Coronary artery (tissue), 2 donors: ENCODE measurements around the gene RIPOR2.

Experiments used
- DNase-seq: peaks from one replicate; pipeline ENCODE4 v3.0.0-alpha.2; 2017; ENCODE audit warnings: low spot score
- H3K27ac ChIP-seq, 2 donors: fragments of 200-600 bp; sonication (generic); one replicate each; pipeline ENCODE4 v1.5.1; 2016 to 2019
- H3K4me3 ChIP-seq: fragments of 200-600 bp; sonication (generic); 2 replicates; pipeline ENCODE4 v1.5.1; 2016; ENCODE audit warnings: mild to moderate bottlenecking, moderate library complexity
- TF ChIP-seq, protein P1 (sequence below): fragments of 200-600 bp; sonication (generic); IDR thresholded peaks from one replicate; pipeline ENCODE4 v1.5.1; 2019; ENCODE audit warnings: antibody characterized with exemption

Gene RIPOR2

DNA sequence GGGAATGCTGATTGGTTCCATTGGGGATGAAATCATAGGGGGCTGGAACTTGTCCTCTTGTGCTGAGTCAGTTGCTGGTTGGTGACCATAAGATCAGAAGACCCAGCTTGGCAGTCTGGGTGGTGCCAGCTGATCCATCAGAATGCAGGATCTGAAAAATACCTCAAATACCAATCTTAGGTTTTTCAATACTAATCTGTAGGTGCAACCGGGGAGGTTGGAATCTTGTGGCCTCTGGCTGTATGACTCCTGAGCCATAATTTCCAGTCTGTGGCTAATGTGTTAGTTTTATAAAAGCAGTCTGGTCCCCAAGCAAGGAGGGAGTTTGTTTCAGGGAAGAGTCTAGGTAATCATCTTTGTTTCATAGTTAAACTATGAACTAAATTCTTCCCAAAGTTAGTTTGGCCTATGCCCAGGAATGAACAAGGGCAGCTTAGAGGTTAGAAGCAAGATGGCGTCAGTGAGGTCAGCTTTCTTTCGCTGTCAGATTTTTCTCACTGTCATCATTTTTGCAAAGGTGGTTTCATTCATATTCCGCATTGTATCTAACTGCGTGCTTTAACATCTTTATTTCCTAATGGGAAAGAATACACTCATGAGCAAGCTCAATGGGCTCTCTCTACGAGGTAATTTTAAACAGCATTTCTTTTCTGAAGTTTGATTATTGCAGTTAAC is 139.0 kb downstream of the RIPOR2 start:
- TF ChIP-seq, protein P1, sequence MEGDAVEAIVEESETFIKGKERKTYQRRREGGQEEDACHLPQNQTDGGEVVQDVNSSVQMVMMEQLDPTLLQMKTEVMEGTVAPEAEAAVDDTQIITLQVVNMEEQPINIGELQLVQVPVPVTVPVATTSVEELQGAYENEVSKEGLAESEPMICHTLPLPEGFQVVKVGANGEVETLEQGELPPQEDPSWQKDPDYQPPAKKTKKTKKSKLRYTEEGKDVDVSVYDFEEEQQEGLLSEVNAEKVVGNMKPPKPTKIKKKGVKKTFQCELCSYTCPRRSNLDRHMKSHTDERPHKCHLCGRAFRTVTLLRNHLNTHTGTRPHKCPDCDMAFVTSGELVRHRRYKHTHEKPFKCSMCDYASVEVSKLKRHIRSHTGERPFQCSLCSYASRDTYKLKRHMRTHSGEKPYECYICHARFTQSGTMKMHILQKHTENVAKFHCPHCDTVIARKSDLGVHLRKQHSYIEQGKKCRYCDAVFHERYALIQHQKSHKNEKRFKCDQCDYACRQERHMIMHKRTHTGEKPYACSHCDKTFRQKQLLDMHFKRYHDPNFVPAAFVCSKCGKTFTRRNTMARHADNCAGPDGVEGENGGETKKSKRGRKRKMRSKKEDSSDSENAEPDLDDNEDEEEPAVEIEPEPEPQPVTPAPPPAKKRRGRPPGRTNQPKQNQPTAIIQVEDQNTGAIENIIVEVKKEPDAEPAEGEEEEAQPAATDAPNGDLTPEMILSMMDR, result no peak
- no peak for DNase-seq
- H3K27ac ChIP-seq, result no peak overlapping the region

DNA sequence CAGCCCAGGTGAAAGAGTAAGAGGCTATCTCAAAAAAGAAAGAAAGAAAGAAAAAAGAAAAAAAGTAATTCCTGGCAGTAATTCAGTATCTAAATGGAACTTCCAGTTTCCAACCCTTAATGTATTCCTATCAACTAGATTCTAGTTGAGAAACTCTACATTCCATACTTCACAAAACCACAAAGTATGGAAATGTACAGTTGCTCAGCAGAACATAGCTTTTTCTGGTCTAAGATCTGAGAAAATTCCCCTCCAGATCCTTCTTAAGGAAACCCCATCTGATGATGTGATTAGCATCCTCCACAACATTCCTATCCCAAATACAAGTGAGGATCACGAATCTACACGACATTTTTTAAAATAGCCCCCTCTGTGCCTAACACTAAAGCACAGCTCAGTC is 140.7 kb downstream of the RIPOR2 start:
- TF ChIP-seq, protein P1, result no peak
- H3K4me3 ChIP-seq, result no peak overlapping the region
- DNase-seq, result no peak
- H3K27ac ChIP-seq, result no peak overlapping the region

More for the DNA sequence above, 139.0 kb downstream of the RIPOR2 start:
- no peak overlapping the region for H3K4me3 ChIP-seq

DNA sequence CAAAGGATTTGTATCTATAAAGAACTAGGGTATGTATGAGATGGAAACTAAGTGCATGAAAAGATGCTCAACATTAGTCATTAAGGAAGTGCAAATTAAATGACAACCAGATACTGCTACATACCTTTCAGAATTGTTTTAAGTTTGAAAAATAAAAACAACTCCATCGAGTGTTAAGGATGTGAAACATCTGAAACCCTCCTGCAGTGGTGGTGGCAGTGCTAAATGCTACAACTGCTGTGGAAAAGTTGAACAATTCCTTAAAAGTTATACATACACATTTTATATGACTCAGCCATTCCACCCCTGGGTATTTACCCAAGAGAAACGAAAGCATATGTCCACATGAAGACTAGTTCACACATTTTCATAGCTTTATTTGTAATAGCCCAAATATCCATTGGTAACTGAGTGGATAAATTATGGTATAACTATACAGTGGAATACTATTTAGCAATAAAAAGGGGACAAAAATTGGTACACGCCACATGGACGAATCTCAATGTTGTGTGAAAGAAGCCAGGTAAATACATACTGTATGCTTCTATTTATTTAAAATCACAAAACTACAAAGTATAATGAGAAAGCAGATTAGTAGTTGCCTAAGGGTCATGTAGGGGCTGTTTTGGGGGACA is 147.6 kb downstream of the RIPOR2 start:
- TF ChIP-seq, protein P1, result no peak
- DNase-seq, result no peak

DNA sequence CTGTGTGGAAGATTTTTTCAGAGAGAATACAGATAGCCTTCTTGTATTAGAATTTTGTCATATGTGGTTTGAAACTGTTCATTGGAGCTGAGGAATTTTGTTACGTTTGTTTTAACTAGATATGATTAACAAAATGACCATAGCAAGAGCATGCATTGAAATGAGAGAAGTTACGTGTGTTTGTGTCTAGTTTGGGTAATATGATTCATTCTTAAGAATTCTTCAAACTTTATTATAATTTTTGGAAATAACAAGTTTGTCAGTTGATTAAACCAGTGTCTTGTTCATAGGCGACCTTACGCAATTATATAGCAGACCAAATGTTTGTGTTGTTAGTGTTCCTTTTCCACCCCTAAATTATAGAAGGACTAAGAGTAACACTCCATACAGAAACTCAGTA is 155.6 kb downstream of the RIPOR2 start:
- no peak for DNase-seq
- Histone ChIP-seq H3K4me3 (no peak overlapping the region), H3K27ac (no peak overlapping the region)
- TF ChIP-seq, protein P1, result no peak

More for the DNA sequence above, 147.6 kb downstream of the RIPOR2 start:
- Histone ChIP-seq H3K4me3 (no peak overlapping the region), H3K27ac (no peak overlapping the region)

DNA sequence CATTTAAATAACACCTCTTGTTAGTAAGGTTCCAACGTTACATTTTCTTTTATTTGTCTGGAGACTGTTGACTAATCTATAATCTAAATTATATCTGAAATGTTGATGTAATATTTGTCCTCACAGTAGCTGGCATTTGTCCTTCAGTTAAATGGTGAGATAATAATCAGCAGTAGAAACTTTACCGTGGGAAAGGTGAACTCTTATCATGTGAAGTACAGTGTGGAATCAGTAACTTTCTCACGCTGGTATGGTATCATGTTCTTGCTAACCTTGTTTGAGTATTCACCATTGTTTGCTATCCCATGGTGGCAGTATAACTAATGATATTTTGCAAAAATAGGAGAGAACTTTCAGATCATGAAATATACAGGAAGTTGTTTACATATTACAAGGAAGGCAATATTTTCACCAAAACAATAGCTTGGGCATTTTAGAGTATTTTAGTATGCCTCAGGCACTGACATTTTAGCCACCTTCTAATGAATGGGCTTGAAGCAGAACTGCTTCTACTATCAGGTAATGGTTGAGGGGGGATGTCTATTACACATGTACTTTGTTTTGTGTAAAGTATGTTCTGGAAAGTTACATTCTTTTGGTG is 156.2 kb downstream of the RIPOR2 start:
- no peak overlapping the region for H3K4me3 ChIP-seq
- TF ChIP-seq, protein P1, result no peak
- H3K27ac ChIP-seq, result no peak overlapping the region
- no peak for DNase-seq

DNA sequence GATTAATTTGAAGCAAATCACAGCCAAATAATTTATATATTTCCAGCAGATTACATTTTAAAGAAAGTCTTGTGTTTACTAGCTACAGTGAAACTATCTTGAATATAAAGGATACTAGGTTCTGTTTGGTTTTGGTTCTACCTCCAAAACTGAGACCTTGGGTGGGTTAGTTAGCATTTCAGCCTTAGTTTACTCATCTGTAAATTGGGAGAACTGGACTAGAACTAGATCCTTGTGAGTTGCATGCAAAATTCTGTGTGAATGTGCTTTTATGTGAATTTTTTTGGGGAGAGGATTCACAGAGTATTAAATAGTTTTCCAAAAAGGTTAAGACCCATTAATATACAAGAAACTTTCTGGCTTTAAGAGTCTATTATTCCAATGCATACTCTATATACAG is 156.9 kb downstream of the RIPOR2 start:
- TF ChIP-seq, protein P1, result no peak

DNA sequence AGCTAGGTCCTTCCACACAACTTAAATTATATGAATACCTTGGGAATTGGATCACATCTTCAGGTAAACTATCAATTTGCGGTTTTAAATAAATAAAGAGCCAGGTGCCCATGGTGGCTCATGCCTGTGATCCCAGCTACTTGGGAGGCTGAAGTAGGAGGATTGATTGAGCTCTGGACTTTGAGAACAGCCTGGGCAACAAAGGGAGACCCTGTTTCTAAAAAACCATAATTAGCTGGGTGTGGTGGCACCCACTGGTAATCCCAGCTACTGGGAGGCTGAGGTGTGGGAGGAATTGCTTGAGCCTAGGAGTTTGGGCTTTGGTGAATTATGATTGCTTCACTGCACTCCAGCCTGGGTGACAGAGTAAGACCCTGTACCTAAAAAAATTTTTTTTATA is 157.6 kb downstream of the RIPOR2 start:
- Histone ChIP-seq H3K27ac (no peak overlapping the region), H3K4me3 (no peak overlapping the region)
- DNase-seq, result no peak
- TF ChIP-seq, protein P1, result no peak

More for the DNA sequence above, 156.9 kb downstream of the RIPOR2 start:
- DNase-seq, result no peak
- no peak overlapping the region for H3K27ac ChIP-seq
- no peak overlapping the region for H3K4me3 ChIP-seq
